Loucy (cell line): ENCODE measurements around the gene RERE.

Source experiments
- H2AFZ ChIP-seq: fragments of 200-600 bp; sonication (generic); 2 replicates; pipeline ENCODE4 v1.6.0; 2016; ENCODE audit warnings: antibody characterized with exemption, mild to moderate bottlenecking, low read length, moderate library complexity
- H3F3A ChIP-seq: fragments of 200-600 bp; 2 replicates; pipeline ENCODE4 v1.6.0; 2016; ENCODE audit warnings: antibody characterized with exemption, low read depth, mild to moderate bottlenecking
- H3K27me3 ChIP-seq: fragments of 200-600 bp; sonication (generic); 2 replicates; pipeline ENCODE4 v1.6.1; 2014; ENCODE audit warnings: low read length, mild to moderate bottlenecking; ENCODE audit not compliant: insufficient read depth, poor library complexity, severe bottlenecking
- H3K36me3 ChIP-seq: fragments of 200-600 bp; sonication (generic); 2 replicates; pipeline ENCODE4 v1.6.1; 2016; ENCODE audit warnings: low read length; ENCODE audit not compliant: insufficient read depth
- H3K4me1 ChIP-seq: fragments of 200-600 bp; sonication (generic); 2 replicates; pipeline ENCODE4 v1.5.1; 2014; ENCODE audit warnings: low read length, mild to moderate bottlenecking; ENCODE audit not compliant: insufficient read depth, poor library complexity, severe bottlenecking
- H3K4me2 ChIP-seq: fragments of 200-600 bp; sonication (generic); 2 replicates; pipeline ENCODE4 v1.6.0; 2014; ENCODE audit warnings: antibody characterized with exemption, low read length, low read depth, mild to moderate bottlenecking; ENCODE audit not compliant: poor library complexity, severe bottlenecking
- H3K4me3 ChIP-seq: fragments of 200-600 bp; sonication (generic); 2 replicates; pipeline ENCODE4 v1.5.1; 2014; ENCODE audit warnings: low read length, mild to moderate bottlenecking, mixed read lengths; ENCODE audit not compliant: poor library complexity, severe bottlenecking
- H3K79me2 ChIP-seq: fragments of 200-600 bp; sonication (generic); 2 replicates; pipeline ENCODE4 v1.6.1; 2014; ENCODE audit warnings: low read length; ENCODE audit not compliant: insufficient read depth
- H3K9ac ChIP-seq: fragments of 200-600 bp; sonication (generic); 2 replicates; pipeline ENCODE4 v1.6.0; 2014; ENCODE audit warnings: mild to moderate bottlenecking, low read depth, low read length, moderate library complexity; ENCODE audit not compliant: poor library complexity, severe bottlenecking
- H3K9me2 ChIP-seq: fragments of 200-600 bp; sonication (generic); replicated peaks from 2 replicates; pipeline ENCODE4 v1.6.1; 2016; ENCODE audit warnings: low read depth, low read length, mixed read lengths
- H3K9me3 ChIP-seq: fragments of 200-600 bp; sonication (generic); 2 replicates; pipeline ENCODE4 v1.6.1; 2014; ENCODE audit warnings: mild to moderate bottlenecking, antibody characterized with exemption, low read length, low read depth; ENCODE audit not compliant: insufficient read depth
- H4K20me1 ChIP-seq: fragments of 200-600 bp; sonication (generic); 2 replicates; pipeline ENCODE4 v1.6.0; 2014; ENCODE audit warnings: antibody characterized with exemption, low read length, mild to moderate bottlenecking; ENCODE audit not compliant: insufficient read depth, poor library complexity, severe bottlenecking
- EZH2phosphoT487 ChIP-seq: fragments of 200-600 bp; IDR thresholded peaks from 2 replicates; pipeline ENCODE4 v1.6.1; 2018; ENCODE audit warnings: antibody characterized with exemption, mild to moderate bottlenecking, moderate library complexity, borderline replicate concordance
- TF ChIP-seq, protein P1 (sequence below): fragments of 200-600 bp; sonication (generic); conservative IDR thresholded peaks from 2 replicates; pipeline ENCODE4 v1.5.1; 2014; ENCODE audit warnings: mild to moderate bottlenecking, antibody characterized with exemption, low read length

Gene RERE

DNA sequence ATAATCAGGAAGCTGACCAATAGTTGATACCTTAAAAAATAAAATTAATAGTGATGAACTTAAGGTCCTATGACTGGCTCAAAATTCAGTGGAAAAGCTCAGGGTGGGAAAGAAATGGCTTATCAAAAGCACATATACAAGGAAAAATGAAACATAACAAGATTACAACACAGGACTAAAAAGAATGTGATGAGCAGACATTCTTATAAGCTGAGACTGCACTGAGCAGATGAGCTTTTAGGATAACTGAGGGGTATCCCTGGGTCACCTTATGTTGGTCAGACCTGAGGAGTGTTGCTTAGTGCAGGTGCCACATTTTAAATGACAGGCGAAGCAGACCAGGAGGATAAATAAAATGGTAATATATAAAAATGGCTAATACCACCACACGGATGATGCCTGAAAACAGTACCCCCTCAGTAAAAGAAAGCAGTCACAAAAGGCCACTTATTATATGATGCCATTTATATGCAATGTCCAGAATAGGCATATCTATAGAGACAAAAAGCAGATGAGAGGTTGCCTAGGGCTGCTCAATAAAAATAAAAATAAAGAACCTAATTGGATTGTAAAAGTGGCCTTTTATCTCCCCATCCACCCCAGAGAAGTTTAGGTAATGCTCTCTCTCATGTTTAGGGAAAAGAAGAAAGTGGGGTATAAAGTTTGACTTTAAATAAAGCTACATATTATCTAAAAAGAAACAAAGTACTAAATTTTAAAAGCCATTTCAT is 335.6 kb downstream of the RERE start:
- TF ChIP-seq, protein P1, sequence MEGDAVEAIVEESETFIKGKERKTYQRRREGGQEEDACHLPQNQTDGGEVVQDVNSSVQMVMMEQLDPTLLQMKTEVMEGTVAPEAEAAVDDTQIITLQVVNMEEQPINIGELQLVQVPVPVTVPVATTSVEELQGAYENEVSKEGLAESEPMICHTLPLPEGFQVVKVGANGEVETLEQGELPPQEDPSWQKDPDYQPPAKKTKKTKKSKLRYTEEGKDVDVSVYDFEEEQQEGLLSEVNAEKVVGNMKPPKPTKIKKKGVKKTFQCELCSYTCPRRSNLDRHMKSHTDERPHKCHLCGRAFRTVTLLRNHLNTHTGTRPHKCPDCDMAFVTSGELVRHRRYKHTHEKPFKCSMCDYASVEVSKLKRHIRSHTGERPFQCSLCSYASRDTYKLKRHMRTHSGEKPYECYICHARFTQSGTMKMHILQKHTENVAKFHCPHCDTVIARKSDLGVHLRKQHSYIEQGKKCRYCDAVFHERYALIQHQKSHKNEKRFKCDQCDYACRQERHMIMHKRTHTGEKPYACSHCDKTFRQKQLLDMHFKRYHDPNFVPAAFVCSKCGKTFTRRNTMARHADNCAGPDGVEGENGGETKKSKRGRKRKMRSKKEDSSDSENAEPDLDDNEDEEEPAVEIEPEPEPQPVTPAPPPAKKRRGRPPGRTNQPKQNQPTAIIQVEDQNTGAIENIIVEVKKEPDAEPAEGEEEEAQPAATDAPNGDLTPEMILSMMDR = no peak
- no peak for TF ChIP-seq EZH2phosphoT487
- no peaks in the 10 kb centered on the region for H4K20me1 ChIP-seq

DNA sequence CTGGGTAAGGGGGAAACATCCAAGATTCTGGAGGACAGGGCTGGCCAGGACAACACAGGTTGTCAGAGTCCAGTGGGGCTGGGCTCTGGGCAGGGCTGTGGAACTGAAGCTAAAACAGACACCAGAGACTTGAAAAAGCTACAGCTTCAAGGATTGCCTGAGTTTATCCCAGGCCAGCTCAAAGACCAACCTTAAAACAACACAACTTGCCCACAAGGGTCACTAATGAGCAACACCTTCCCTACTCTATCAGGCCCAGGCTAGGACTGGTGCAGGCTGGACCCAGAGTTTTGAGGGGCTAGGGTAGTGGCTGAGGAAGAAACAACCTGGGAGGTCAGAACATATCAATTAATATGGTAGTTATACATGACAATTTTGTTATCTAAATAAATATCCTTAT is 338.9 kb downstream of the RERE start:
- H3K36me3 ChIP-seq = no peaks in the 10 kb centered on the region
- H3K27me3 ChIP-seq = no peaks in the 10 kb centered on the region
- no peak overlapping the region for H2AFZ ChIP-seq
- no peaks in the 10 kb centered on the region for H3K9me3 ChIP-seq
- no peak overlapping the region for H3K9ac ChIP-seq
- H3F3A ChIP-seq = no peaks in the 10 kb centered on the region
- TF ChIP-seq EZH2phosphoT487 = no peak
- TF ChIP-seq, protein P1 = no peak
- H3K4me3 ChIP-seq = no peak overlapping the region
- no peaks in the 10 kb centered on the region for H3K4me1 ChIP-seq
- no peaks in the 10 kb centered on the region for H3K9me2 ChIP-seq
- peaks cover 3% of the 10 kb centered on the region; the same call in 1 of the 2 replicates for H3K79me2 ChIP-seq
- no peak overlapping the region for H3K4me2 ChIP-seq
- H4K20me1 ChIP-seq = no peaks in the 10 kb centered on the region

More for the DNA sequence above, 335.6 kb downstream of the RERE start:
- Histone ChIP-seq H3K4me3 (no peak overlapping the region), H3K79me2 (no peaks in the 10 kb centered on the region; the same call in 1 of the 2 replicates), H3F3A (no peaks in the 10 kb centered on the region), H3K4me2 (no peak overlapping the region), H3K9me3 (no peaks in the 10 kb centered on the region), H3K9me2 (no peaks in the 10 kb centered on the region), H2AFZ (no peak overlapping the region), H3K36me3 (peaks cover 4% of the 10 kb centered on the region; the same call in 1 of the 2 replicates), H3K4me1 (no peaks in the 10 kb centered on the region), H3K27me3 (no peaks in the 10 kb centered on the region), H3K9ac (no peak overlapping the region)

DNA sequence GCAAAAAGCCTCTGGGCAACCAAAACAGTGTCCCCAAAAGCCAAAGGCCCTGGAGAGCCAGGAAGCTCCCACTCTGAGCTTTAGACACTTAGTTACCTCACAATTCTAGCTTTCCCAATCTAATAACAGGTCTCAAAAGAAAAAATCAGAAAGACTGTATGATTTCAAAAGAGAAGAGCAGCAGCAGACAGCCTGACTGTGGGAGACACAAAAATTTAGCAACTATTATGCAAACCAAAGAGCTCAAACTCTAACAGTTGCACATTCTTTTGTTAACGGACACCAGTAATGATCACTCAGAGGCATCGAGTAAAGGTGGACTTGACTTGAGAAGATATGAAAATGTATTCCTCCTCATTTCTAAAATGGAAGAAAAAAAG is 339.5 kb downstream of the RERE start:
- no peaks in the 10 kb centered on the region for H3K4me1 ChIP-seq
- H3K9ac ChIP-seq = no peak overlapping the region
- H2AFZ ChIP-seq = no peak overlapping the region
- TF ChIP-seq, protein P1 = no peak
- TF ChIP-seq EZH2phosphoT487 = no peak
- no peak overlapping the region for H3K4me2 ChIP-seq
- H3K27me3 ChIP-seq = no peaks in the 10 kb centered on the region
- H3K4me3 ChIP-seq = no peak overlapping the region
- H3K79me2 ChIP-seq = peaks cover 3% of the 10 kb centered on the region; the same call in 1 of the 2 replicates
- H3K9me3 ChIP-seq = no peaks in the 10 kb centered on the region
- no peaks in the 10 kb centered on the region for H3F3A ChIP-seq
- no peaks in the 10 kb centered on the region for H3K36me3 ChIP-seq
- H3K9me2 ChIP-seq = no peaks in the 10 kb centered on the region
- no peaks in the 10 kb centered on the region for H4K20me1 ChIP-seq
